Spleen (tissue), 11 donors: ENCODE data around the gene FBXO31. TPM values are rescaled to one million over a fixed set of nuclear protein-coding genes. Genes with fewer than 3 reads are reported as not detected.
A peak's percentile ranks its signal among the peaks of the same experiment; 100 is the strongest.

ENCODE experiments used
- DNase-seq: peaks from one replicate; pipeline ENCODE4 v3.0.0-alpha.2; 2020
- H3K27ac ChIP-seq, 8 donors: fragments of 200-600 bp; sonication (generic) in 7 of 8; 1 replicate in 4 of 8; 2 replicates in 4 of 8; pipeline versions ENCODE4 v1.5.0 to v1.8.0; 2016 to 2021; ENCODE audit warnings: inconsistent platforms in 4 of 8, mild to moderate bottlenecking in 4 of 8, moderate library complexity in 1 of 8
- H3K27me3 ChIP-seq, 7 donors: fragments of 200-600 bp; sonication (generic) in 6 of 7; replicated peaks in 1 of 7; 1 replicate in 4 of 7; 2 replicates in 3 of 7; pipeline versions ENCODE4 v1.5.0 to v1.8.0; 2016 to 2021; ENCODE audit warnings: inconsistent platforms in 3 of 7, mild to moderate bottlenecking in 1 of 7
- H3K36me3 ChIP-seq, 6 donors: fragments of 200-600 bp; sonication (generic) in 5 of 6; 1 replicate in 4 of 6; 2 replicates in 2 of 6; pipeline versions ENCODE4 v1.5.0 to v1.8.0; 2016 to 2021; ENCODE audit warnings: inconsistent platforms in 2 of 6
- H3K4me1 ChIP-seq, 6 donors: fragments of 200-600 bp; sonication (generic) in 5 of 6; 1 replicate in 3 of 6; 2 replicates in 3 of 6; pipeline versions ENCODE4 v1.5.0 to v1.8.0; 2016 to 2021; ENCODE audit warnings: inconsistent platforms in 3 of 6
- H3K4me3 ChIP-seq, 8 donors: fragments of 200-600 bp; sonication (generic) in 7 of 8; 1 replicate in 4 of 8; 2 replicates in 4 of 8; pipeline versions ENCODE4 v1.5.0 to v1.8.0; 2016 to 2021; ENCODE audit warnings: inconsistent platforms in 4 of 8, mild to moderate bottlenecking in 4 of 8, moderate library complexity in 2 of 8
- H3K9me3 ChIP-seq, 8 donors: fragments of 200-600 bp; sonication (generic) in 7 of 8; 1 replicate in 4 of 8; 2 replicates in 4 of 8; pipeline versions ENCODE4 v1.5.0 to v1.8.0; 2016 to 2021; ENCODE audit warnings: inconsistent platforms in 4 of 8
- POLR2A ChIP-seq, 3 donors: fragments of 450-650 bp; IDR thresholded peaks; one replicate each; pipeline ENCODE4 v1.5.1; 2017; ENCODE audit warnings: antibody characterized with exemption in 3 of 3, mild to moderate bottlenecking in 1 of 3
- POLR2AphosphoS5 ChIP-seq, 3 donors: sonication (generic); formaldehyde crosslinking; IDR thresholded peaks; one replicate each; pipeline ENCODE4 v1.5.1; 2017; ENCODE audit warnings: antibody characterized with exemption in 3 of 3
- WGBS, 5 donors: extraction: QIAGEN DNeasy Blood & Tissue Kit in 3 of 5; methylation state at CpG; one replicate each; pipeline versions ENCODE4 v1.1.5 to v1.1.7; 2013 to 2018; 5-methylcytosine and 5-hydroxymethylcytosine counted together
- intact Hi-C: fragments of 100-400 bp; cut with DNase I; formaldehyde crosslinking; loops from one replicate; pipeline ENCODE4 v1.15.0; 2023; ENCODE audit warnings: low total_unique reads
- polyA plus RNA-seq, 3 donors: library from polyadenylated mRNA; stranded (reverse); fragments of 200-250 nt; gene quantifications; one replicate each; pipeline ENCODE4 v1.2.1, GENCODE V29; 2013
- total RNA-seq, 7 donors: library from RNA; depleted of rRNA in 3 of 7; stranded (reverse); fragments of >200 nt in 3 of 7; fragmentation: NEBNext Ultra II Directional in 4 of 7; extraction: Animal tissue kit (Norgen Biotek cat#: 25700) in 4 of 7; gene quantifications; one replicate each; pipeline versions ENCODE4 v1.1.0 to v1.2.1, GENCODE V29; 2016 to 2021
- TF ChIP-seq, protein P1 (sequence below), 11 experiments: fragments of 200-600 bp in 7 of 11; fragments of 450-650 bp in 4 of 11; sonication (generic) in 4 of 11; IDR thresholded peaks in 8 of 11; conservative IDR thresholded peaks in 3 of 11; 1 replicate in 7 of 11; 2 replicates in 4 of 11; pipeline versions ENCODE4 v1.4.0 to v1.8.0; 2016 to 2021; ENCODE audit warnings: antibody characterized with exemption in 11 of 11, inconsistent platforms in 4 of 11, mild to moderate bottlenecking in 1 of 11
- donor health status: healthy with polysubstance abuse.
- donor health status: DM: no; HTN: no; CAD: no; lungs with moderate emphysema.
- donor health status: DM: no; HTN: no; CAD: no.
- donor health status: Bipolar disorder and iron deficiency.
- donor health status: healthy.
- donor health status: DM: no; HTN: no; CAD: no.
- donor health status: DM: yes; HTN: yes; CAD: no.

Gene FBXO31
- total and polyA plus RNA-seq, 10 donors, result 7.9 to 30.6 (median 26.7) TPM

DNA sequence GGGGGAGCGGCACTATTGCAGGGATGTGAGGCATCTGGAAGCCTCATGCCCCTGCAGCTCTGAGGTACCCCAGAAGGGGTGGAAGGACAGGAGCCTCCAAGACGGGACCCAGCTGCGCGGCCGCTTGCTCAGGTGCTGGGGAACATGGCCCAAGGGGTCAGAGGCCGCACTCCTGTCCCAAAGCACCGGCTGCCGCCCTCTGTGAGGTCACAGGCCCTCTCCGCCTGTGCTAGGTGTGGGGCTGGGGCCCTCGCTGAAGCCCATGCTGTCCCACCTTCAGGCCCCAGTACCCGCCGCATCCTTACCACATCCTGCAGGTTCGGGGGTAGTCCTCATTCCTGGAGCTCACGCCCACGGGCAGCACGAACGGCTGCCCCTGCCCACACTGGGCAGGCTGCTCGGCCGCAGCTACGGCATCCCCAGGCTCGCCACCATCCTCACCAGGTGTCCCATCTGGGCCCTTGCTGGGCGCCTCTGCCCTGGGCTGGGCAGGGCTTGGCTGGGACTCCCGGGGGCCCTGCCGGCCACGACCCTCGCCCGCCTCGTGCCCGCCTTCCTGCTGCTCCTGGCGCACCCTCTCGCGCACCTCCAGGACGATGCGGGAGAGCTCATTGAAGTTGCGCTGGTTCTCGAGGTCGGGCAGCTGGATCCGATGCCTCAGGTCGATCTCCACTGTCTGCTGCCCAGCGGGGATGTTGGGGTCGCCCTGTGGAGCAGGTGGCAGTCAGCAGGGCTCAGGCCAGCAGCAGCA, 49.8 kb downstream of the FBXO31 start:
- no peak overlapping the region for H3K4me3 ChIP-seq
- no peaks in the 10 kb centered on the region for H3K9me3 ChIP-seq
- DNase-seq, result peak; percentile 69
- intact Hi-C loops, result no loop called here
- TF ChIP-seq, protein P1, sequence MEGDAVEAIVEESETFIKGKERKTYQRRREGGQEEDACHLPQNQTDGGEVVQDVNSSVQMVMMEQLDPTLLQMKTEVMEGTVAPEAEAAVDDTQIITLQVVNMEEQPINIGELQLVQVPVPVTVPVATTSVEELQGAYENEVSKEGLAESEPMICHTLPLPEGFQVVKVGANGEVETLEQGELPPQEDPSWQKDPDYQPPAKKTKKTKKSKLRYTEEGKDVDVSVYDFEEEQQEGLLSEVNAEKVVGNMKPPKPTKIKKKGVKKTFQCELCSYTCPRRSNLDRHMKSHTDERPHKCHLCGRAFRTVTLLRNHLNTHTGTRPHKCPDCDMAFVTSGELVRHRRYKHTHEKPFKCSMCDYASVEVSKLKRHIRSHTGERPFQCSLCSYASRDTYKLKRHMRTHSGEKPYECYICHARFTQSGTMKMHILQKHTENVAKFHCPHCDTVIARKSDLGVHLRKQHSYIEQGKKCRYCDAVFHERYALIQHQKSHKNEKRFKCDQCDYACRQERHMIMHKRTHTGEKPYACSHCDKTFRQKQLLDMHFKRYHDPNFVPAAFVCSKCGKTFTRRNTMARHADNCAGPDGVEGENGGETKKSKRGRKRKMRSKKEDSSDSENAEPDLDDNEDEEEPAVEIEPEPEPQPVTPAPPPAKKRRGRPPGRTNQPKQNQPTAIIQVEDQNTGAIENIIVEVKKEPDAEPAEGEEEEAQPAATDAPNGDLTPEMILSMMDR (IDR thresholded peaks at IDR 0.05 in 8 of 11, conservative IDR thresholded peaks at IDR 0.05 in 3 of 11), result no peak
- H3K27ac ChIP-seq, result no peak overlapping the region
- 91 to 95% (median 94%) methylated on average over 39 to 41 of the region's 41 CpGs for WGBS, 5 donors
- H3K36me3 ChIP-seq, result peaks cover 0 to 89% (median 62%) of the 10 kb centered on the region in 6 donors
- H3K4me1 ChIP-seq, result peaks cover 0 to 14% (median 5%) of the 10 kb centered on the region in 6 donors
- no peaks in the 10 kb centered on the region for H3K27me3 ChIP-seq

DNA sequence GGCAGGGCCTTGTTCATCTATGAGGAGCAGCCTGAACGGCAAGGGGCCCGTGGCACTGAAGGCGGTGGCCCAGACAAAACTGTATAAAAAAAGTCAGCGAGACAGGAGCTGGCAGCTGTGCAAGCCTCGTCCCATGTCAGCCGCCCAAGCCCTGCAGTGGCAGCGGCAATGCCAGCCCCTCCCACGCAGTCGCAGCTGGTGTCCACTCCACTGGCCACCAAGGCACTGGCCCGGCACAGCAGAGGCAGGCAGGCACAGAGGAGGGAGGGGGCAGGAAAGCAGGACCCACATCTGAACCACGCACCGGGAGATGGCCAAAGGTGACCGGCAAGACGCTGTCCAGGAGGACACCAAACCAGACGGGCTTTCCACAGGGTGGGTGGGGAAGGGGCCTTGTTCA, 50.5 kb downstream of the FBXO31 start:
- peaks cover 0 to 14% (median 5%) of the 10 kb centered on the region in 6 donors for H3K4me1 ChIP-seq
- intact Hi-C loops, result no loop called here
- H3K27ac ChIP-seq, result no peak overlapping the region
- WGBS, 5 donors, result 82 to 93% (median 89%) methylated on average over 13 to 15 of the region's 15 CpGs
- H3K9me3 ChIP-seq, result no peaks in the 10 kb centered on the region
- H3K4me3 ChIP-seq, result no peak overlapping the region
- TF ChIP-seq POLR2AphosphoS5 (IDR thresholded peaks at IDR 0.05), result peak in 2 of 3 donors; percentile 26 to 52
- TF ChIP-seq POLR2A (IDR thresholded peaks at IDR 0.05), result no peak
- peak; percentile 58 for DNase-seq
- peaks cover 0 to 89% (median 64%) of the 10 kb centered on the region in 6 donors for H3K36me3 ChIP-seq
- no peaks in the 10 kb centered on the region for H3K27me3 ChIP-seq

GRCh38 chr16:87332150-87332549, 51.4 kb downstream of the FBXO31 start:
- peak; percentile 41 for DNase-seq
- Histone ChIP-seq H3K4me3 (no peak overlapping the region), H3K27me3 (no peaks in the 10 kb centered on the region), H3K27ac (no peak overlapping the region), H3K4me1 (peaks cover 0 to 8% (median 2%) of the 10 kb centered on the region in 6 donors), H3K36me3 (peaks cover 0 to 95% (median 65%) of the 10 kb centered on the region in 6 donors), H3K9me3 (no peaks in the 10 kb centered on the region)
- TF ChIP-seq POLR2AphosphoS5 (IDR thresholded peaks at IDR 0.05), result no peak
- TF ChIP-seq, protein P1 (IDR thresholded peaks at IDR 0.05 in 8 of 11, conservative IDR thresholded peaks at IDR 0.05 in 3 of 11), result no peak
- no peak for TF ChIP-seq POLR2A (IDR thresholded peaks at IDR 0.05)
- intact Hi-C loops, result no loop called here
- WGBS, 5 donors, result 90 to 96% (median 91%) methylated on average over 9 to 10 of the region's 10 CpGs

GRCh38 chr16:87331241-87331801, 52.3 kb downstream of the FBXO31 start:
- DNase-seq, result peak; percentile 64
- Histone ChIP-seq H3K4me3 (no peak overlapping the region), H3K27ac (no peak overlapping the region), H3K27me3 (no peaks in the 10 kb centered on the region), H3K4me1 (no peaks in the 10 kb centered on the region), H3K36me3 (peaks cover 0 to 95% (median 64%) of the 10 kb centered on the region in 6 donors), H3K9me3 (no peaks in the 10 kb centered on the region)
- intact Hi-C loops, result no loop called here
- TF ChIP-seq, protein P1 (IDR thresholded peaks at IDR 0.05 in 8 of 11, conservative IDR thresholded peaks at IDR 0.05 in 3 of 11), result no peak
- TF ChIP-seq POLR2AphosphoS5 (IDR thresholded peaks at IDR 0.05) (no peak), POLR2A (IDR thresholded peaks at IDR 0.05) (no peak)
- 93 to 95% (median 95%) methylated on average over 29 to 31 of the region's 31 CpGs for WGBS, 5 donors
